Measurements from ENCODE around the gene CRYGD.
"Not testable (repeated sequence)": the region's sequence is repeated elsewhere in the genome, so short reads cannot be mapped to it uniquely, and the experiment has no call there.

CRYGD gene

GRCh38 chr2:208124013-208124715 is at the start of gene CRYGD:
Gene CRYGD, minus strand, starts transcription at chr2:208124524. Its CDS starts 51 bp downstream, at chr2:208124473.
- DNase-seq (ENCODE audit: low spot score): not testable (repeated sequence)

GRCh38 chr2:208172125-208172524 is 47.8 kb upstream of the CRYGD start:
- DNase-seq (ENCODE audit: low spot score): peak; percentile 28

- DNase-seq (ENCODE audit: low spot score): no peak
Measured at GRCh38 chr2:208164951-208165755, 40.8 kb upstream of the CRYGD start.

GRCh38 chr2:208163489-208163888 is 39.2 kb upstream of the CRYGD start, which contains the start of gene CRYGA:
Gene CRYGA, minus strand, starts transcription at chr2:208163589. Its CDS starts 33 bp downstream, at chr2:208163556.
- no peak for DNase-seq (ENCODE audit: low spot score)

GRCh38 chr2:208156439-208156838 is 32.1 kb upstream of the CRYGD start:
- DNase-seq (ENCODE audit: low spot score): no peak

- no peak for DNase-seq (ENCODE audit: low spot score)
Measured at GRCh38 chr2:208153156-208153555, 28.8 kb upstream of the CRYGD start.

GRCh38 chr2:208150956-208151355 is 26.6 kb upstream of the CRYGD start:
- no peak for DNase-seq (ENCODE audit: low spot score)

GRCh38 chr2:208150094-208150493 is 25.8 kb upstream of the CRYGD start:
- DNase-seq (ENCODE audit: low spot score): no peak

- no peak for DNase-seq (ENCODE audit: low spot score)
Measured at GRCh38 chr2:208148803-208149202, 24.5 kb upstream of the CRYGD start.

- no peak for DNase-seq (ENCODE audit: low spot score)
Measured at GRCh38 chr2:208147759-208148158, 23.4 kb upstream of the CRYGD start.

GRCh38 chr2:208147008-208147407 is 22.7 kb upstream of the CRYGD start:
- DNase-seq (ENCODE audit: low spot score): no peak

- DNase-seq (ENCODE audit: low spot score): no peak
Measured at GRCh38 chr2:208146006-208146405, 21.7 kb upstream of the CRYGD start, which contains the start of gene CRYGB. Gene CRYGB, minus strand, starts transcription at chr2:208146158. Its CDS starts 38 bp downstream, at chr2:208146120.

GRCh38 chr2:208142925-208143799 is 18.8 kb upstream of the CRYGD start:
- DNase-seq (ENCODE audit: low spot score): no peak

- DNase-seq (ENCODE audit: low spot score): no peak
Measured at GRCh38 chr2:208142240-208142924, 18.1 kb upstream of the CRYGD start.

GRCh38 chr2:208139447-208139846 is 15.1 kb upstream of the CRYGD start:
- DNase-seq (ENCODE audit: low spot score): no peak

GRCh38 chr2:208138334-208138733 is 14.0 kb upstream of the CRYGD start:
- not testable (repeated sequence) for DNase-seq (ENCODE audit: low spot score)

GRCh38 chr2:208136716-208137094 is 12.4 kb upstream of the CRYGD start:
- no peak for DNase-seq (ENCODE audit: low spot score)

GRCh38 chr2:208135794-208136715 is 11.7 kb upstream of the CRYGD start:
- DNase-seq (ENCODE audit: low spot score): no peak

GRCh38 chr2:208134928-208135586 is 10.7 kb upstream of the CRYGD start:
- peak; percentile 10 for DNase-seq (ENCODE audit: low spot score)

GRCh38 chr2:208130712-208131110 is 6.4 kb upstream of the CRYGD start:
- DNase-seq (ENCODE audit: low spot score): no peak
